ENCODE results near the gene PSTPIP1.
A peak's percentile ranks its signal among the peaks of the same experiment; 100 is the strongest.

Gene PSTPIP1

DNA sequence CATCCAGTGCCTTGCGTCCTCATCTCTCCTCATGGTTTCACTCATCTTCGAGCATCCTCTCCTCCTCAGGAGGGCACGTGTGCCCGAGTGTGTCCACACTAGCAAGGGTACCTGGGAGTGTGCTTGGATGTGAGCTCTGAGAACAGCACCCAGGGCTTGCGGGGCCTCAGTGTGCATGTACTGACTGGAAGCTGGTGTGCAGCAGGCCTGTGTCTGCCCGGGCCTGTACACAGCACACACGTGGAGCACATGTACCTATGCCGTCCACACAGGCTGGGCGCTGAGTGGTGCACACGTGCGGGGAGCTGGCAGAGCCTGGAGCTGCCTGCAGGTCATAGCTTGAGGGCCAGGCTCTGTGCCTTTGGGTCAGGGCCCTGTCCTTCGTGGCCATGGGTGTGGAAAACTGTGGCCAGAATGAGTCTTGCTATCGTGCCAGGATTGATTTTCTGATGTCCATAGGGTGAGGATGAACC, 41.1 kb downstream of the PSTPIP1 start:
- H3K4me1 Mint-ChIP-seq = no peaks in the 10 kb centered on the region
- peaks cover 23% of the 10 kb centered on the region for H3K36me3 Mint-ChIP-seq (ENCODE audit: low read depth)
- no peak overlapping the region for H3K4me3 Mint-ChIP-seq
- H3K27ac Mint-ChIP-seq = peak overlapping the region; percentile 27 to 59 (median 28)
- H3K27me3 Mint-ChIP-seq (ENCODE audit: low read depth) = no peaks in the 10 kb centered on the region
- H3K9me3 Mint-ChIP-seq = peaks cover 4% of the 10 kb centered on the region
- TF ChIP-seq CTCF (IDR thresholded peaks at IDR 0.05; ENCODE audit: unreplicated experiment in 3 of 3) = no peak

- TF ChIP-seq CTCF (IDR thresholded peaks at IDR 0.05; ENCODE audit: unreplicated experiment in 3 of 3) = no peak
- Mint-ChIP-seq H3K9me3 (peaks cover 4% of the 10 kb centered on the region), H3K4me3 (no peak overlapping the region), H3K4me1 (no peaks in the 10 kb centered on the region), H3K36me3 (ENCODE audit: low read depth) (peaks cover 30% of the 10 kb centered on the region), H3K27ac (peak overlapping the region; percentile 27 to 59 (median 28)), H3K27me3 (ENCODE audit: low read depth) (no peaks in the 10 kb centered on the region)
Measured at GRCh38 chr15:77036537-77037387, 41.8 kb downstream of the PSTPIP1 start.

DNA sequence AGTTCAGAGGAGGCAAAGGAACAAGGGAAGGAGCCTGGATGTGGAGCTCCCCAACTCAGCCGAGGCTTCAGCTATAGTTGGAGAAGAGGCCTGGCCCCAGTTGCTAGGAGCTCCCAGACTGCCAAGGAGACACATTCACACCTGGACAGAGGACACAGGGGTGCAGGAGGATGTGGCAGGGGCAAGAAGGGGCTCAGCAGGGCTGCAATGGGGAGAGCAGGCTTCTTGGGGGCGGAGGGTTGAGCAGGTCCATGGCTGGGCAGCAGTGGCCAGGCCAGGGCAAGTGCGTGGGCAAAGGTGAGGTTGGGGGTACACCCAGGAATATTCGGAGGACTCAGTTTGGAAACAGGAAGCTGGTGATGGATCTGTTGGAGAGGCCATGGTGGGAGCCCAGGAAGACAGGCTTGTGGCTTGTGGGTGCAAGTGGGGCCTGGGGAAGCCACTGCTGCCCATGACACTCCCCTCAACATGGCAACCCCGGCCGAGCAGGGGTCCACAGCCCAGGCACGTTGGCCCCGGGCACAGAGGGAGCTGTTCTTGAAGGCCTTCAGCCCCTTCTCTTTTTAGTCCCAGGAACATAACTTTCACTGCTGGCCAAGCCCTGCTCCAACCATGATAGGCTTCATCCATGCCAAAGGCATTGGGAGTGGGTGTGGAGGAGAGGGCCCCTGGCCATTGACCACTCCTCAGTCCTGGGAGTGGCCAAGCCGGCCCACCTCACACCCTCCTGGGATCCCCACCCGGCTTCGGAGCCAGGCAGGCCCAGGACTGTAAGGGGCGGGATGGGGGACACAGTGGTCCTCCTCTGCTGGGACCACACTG, 42.7 kb downstream of the PSTPIP1 start:
- peaks cover 39% of the 10 kb centered on the region for H3K36me3 Mint-ChIP-seq (ENCODE audit: low read depth)
- no peaks in the 10 kb centered on the region for H3K4me1 Mint-ChIP-seq

DNA sequence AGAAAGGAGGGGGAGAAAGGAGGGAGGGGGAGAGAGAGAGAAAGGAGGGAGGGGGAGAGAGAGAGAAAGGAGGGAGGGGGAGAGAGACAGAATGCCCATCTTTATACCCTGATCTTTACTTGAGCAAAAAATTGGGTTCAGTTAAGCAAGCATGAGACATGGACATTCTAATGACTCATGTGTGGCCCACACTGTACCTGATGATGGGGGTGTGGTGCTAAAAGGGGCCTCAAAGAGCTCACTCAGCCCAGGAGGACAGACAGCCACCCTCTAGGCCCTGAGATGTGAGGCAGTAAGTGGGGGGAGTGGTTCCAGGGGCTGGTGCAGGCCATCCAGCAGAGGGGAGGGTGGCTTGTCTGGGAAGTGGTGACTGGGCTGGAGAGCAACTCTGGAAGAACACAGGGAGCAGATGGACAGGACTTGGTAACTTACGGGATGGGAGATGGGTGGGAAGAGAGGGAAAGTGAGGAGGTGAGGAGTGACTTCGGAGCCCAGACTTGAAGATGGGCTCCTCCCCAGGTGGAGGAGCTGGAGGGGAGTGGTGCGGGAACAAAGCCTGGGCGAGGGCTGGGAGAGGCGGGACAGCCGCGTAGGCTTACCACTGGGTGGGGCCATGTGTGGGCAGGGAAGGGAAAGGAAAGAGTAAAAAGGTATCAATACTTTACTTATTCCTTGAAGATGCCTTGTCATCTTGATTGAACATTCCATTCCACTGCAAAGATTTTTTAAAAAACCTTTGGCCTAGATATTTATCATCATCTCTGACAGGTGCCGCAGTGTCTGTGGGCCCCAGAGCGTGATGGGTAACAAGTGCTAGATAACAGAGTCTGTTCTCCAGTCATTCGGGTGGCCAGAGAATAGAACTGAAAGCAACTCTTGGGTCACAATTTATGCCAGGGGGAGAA, 43.6 kb downstream of the PSTPIP1 start:
- no peak overlapping the region for H3K4me3 Mint-ChIP-seq
- H3K27me3 Mint-ChIP-seq (ENCODE audit: low read depth) = no peaks in the 10 kb centered on the region
- no peak overlapping the region for H3K27ac Mint-ChIP-seq
- peaks cover 4% of the 10 kb centered on the region for H3K9me3 Mint-ChIP-seq
- H3K4me1 Mint-ChIP-seq = no peaks in the 10 kb centered on the region
- peaks cover 46% of the 10 kb centered on the region for H3K36me3 Mint-ChIP-seq (ENCODE audit: low read depth)
- no peak for TF ChIP-seq CTCF (IDR thresholded peaks at IDR 0.05; ENCODE audit: unreplicated experiment in 3 of 3)

More for the DNA sequence above, 42.7 kb downstream of the PSTPIP1 start:
- Mint-ChIP-seq H3K27me3 (ENCODE audit: low read depth) (no peaks in the 10 kb centered on the region), H3K4me3 (no peak overlapping the region), H3K9me3 (peaks cover 4% of the 10 kb centered on the region), H3K27ac (no peak overlapping the region)
- no peak for TF ChIP-seq CTCF (IDR thresholded peaks at IDR 0.05; ENCODE audit: unreplicated experiment in 3 of 3)

GRCh38 chr15:77039217-77039533, 44.2 kb downstream of the PSTPIP1 start:
- Mint-ChIP-seq H3K27ac (no peak overlapping the region), H3K36me3 (ENCODE audit: low read depth) (peaks cover 49% of the 10 kb centered on the region), H3K27me3 (ENCODE audit: low read depth) (no peaks in the 10 kb centered on the region), H3K4me1 (no peaks in the 10 kb centered on the region), H3K9me3 (peaks cover 4% of the 10 kb centered on the region), H3K4me3 (no peak overlapping the region)
- no peak for TF ChIP-seq CTCF (IDR thresholded peaks at IDR 0.05; ENCODE audit: unreplicated experiment in 3 of 3)
